Measurements from ENCODE around the gene TRPV4.
"Not testable (repeated sequence)": the region's sequence is repeated elsewhere in the genome, so short reads cannot be mapped to it uniquely, and the experiment has no call there.

Gene TRPV4

DNA sequence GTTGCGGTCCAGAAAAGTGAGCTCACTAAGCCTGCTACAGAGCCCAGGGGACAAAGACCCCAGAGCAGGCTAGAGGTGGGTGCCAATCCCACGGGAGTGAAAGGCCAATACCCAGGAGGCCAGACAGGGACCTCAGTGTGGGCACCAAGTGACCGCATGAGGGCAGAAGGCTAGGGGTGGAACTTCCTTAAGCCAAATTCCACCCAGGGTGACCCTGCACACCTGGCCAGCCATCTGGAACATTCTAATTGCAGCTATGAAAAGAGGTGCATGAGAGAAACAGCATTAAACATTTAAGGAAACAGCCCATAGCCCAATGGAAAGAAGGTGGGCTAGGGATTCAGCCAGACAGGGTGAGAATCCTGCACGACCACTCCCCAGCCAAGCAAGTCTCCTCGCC lies 27.8 kb upstream of the TRPV4 start:
- no peak for DNase-seq (ENCODE audit: low spot score)

DNA sequence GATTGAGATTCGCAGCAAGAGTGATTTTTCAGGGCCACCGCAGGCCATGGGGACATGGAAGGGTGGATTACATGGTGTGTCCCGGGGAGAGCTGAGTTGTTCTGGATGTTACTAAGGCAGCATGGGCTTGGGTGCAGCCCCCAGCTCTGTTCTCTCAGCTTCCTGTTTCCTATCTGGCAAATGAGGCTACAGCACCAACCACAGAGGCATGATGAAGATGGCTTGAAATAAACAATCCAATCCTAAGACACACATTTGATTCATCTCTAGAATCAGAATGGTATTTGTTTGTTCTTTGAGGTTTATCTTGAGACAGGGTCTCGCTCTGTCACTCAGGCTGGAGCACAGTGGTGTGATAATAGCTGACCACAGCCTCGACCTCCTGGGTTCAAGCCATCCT lies 25.6 kb upstream of the TRPV4 start:
- DNase-seq (ENCODE audit: low spot score): no peak

DNA sequence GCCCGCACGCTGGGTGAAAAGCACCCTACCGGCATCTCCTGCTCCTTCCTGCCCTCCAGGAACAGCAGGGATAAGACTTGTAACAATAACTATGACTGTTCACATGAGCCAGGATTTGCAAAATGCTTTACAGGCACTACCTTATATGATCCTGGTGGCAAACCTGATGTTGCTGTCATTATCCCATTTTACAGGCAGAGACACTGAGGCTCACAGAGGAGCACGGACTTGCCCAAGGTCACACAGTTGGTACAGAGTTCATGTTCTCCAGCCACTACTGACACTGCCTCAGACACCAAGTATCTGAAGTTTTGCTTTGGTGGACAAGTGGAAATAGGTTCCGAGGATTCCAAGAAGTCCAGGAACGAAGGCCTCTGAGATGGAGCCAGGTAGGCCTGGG lies 24.5 kb upstream of the TRPV4 start:
- no peak for DNase-seq (ENCODE audit: low spot score)

DNA sequence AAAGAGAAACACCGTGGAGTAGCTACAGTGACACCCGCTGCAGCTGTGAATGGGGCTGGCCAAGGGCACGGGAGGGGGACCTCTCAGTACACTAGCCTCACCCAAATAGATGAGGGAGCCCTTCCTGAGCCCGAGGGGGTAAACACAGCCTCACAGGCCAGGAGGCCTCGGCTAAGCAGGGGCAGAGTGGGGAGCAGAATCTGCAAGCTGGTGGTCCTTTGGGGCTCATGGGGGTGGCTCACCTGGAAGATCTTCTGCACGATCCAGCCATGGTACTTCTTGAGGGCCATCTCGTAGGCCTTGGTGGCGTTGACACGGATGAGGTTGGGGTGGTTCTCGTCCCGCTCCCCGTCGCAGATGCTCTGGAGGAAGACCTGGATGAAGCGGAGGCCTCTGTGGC lies 22.2 kb upstream of the TRPV4 start:
- no peak for DNase-seq (ENCODE audit: low spot score)

DNA sequence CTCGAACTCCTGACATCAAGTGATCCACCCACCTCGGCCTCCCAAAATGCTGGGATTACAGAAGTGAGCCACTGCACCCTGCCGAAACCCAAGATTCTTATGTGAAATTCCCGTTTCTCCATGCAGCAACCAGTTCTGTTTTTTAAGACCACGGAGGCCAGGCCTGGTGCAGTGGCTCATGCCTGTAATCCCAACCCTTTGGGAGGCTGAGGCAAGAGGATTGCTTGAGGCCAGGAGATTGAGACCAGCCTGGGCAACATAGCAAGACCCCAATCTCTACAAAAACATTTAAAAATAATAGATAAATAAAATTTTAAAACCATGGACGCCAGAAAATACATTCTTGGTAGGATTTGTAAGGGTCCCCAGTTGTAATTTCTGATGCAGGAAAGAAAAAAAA lies 17.3 kb upstream of the TRPV4 start:
- not testable (repeated sequence) for DNase-seq (ENCODE audit: low spot score)

DNA sequence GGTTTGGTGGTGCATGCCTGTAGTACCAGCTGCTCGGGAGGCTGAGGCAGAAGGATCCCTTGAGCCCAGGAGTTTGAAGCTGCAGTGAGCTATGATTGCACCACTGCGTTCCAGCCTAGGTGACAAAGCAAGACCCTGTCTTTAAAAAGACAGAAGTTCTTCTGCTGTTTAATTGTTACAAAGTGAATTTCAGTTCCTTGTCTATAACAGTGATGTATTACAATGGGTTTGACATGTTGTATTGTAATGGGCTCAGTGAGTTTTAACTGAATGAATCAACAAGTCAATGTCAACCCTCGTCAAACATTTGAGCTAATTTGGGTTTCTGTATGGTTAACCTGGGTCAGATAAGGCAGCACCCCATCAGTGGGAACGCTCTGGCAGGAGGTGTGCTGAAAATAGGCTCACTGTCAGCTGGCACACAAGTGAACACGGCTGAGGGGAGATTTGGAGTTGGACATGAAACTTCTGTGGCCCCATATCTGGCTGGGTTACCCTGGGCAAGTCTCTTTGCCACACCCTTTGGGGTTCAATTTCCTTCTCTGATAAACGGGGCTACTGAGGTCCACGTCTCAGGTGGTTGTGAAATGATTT lies 14.0 kb upstream of the TRPV4 start:
- DNase-seq (ENCODE audit: low spot score): no peak

DNA sequence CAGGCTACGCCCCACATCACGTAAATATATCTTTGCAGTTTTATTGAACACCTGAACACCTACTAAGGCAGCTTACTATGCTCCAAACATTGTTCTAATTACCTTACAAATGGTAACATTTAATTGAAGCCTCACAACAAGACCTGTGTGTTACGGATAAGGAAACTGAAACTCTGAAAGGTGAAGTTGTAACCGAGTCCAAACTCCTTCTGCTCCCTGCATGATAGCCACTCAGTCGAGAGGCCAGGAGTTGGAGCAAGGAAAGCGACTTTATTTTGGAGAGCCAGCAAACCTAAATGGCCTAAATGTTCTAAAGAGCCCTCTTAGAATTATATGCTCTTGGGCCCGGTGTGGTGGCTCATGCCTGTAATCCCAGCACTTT lies 12.6 kb upstream of the TRPV4 start:
- peak; percentile 3 for DNase-seq (ENCODE audit: low spot score)

DNA sequence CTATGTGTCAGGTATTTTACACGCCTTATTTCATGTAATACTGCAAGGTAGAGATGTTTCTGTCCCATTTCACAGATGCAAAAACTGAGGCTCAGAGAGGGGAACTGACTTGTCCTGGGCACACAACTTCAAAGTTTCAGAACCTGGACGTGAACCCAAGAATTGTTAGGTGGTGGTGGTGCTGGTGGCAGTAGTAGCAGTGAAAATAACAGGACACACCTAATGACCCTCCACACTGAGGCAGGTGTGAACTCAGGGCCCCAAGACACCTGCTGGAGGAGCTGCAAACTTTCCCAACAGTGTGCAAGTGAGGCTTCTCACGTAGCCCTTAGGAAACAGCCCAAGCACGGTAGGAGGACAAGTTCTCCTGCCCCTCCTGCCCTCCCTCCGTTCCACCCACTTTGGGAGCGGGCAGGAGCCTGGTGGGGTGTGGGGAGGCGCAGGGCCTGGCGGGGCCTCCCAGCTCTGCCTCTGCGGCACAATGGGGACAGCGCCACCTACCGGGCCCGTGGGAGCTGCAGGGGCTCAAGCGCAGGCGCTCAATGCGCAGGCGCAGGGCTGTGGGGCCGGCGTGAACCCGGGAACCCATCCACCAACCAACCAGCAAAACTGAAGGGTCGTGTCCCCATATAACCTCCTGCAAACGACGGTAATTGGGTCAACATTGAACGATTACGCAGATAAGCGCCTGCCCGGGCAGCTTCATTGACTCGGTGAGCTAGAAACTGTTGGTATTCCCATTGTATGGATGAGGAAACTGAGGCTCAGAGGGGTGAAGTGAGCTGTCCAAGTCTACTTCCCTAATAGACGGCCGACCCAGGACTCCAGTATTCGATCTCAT lies 12.0 kb upstream of the TRPV4 start:
- DNase-seq (ENCODE audit: low spot score): peak; percentile 83

DNA sequence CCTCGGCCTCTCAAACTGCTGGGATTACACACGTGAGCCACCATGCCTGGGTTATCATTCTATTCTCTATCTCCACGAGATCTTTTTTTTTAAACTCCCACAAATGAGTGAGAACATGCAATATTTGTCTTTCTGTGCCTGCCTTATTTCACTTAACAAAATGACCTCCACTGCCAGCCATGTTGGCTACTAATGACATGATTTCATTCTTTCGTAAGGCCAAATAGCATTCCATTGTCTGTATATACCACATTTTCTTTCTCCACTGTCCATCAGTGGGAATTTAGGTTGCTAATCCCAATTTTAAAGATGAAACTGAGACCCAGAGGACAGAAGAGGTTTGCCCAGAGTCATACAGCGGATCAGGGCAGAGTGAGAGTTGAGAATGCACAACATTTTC lies 10.9 kb upstream of the TRPV4 start:
- DNase-seq (ENCODE audit: low spot score): no peak

DNA sequence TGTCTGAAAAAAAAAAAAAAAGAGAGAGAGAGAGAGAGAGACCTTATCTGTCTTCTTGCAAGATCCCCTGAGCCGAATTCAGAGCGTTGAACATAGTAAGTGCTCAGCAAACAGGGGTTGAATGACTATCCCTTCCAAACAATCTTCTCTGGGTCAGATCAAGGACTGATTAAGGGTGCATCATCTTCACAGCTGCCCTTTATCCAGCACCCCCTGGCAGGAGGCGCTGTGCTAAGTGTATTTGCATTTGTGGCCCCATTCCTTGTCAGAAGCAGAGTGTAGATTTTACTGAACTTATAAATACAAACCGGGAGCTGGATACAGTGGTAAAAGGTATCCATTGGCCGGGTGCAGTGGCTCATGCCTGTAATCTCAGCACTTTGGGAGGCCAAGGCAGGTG lies 8.8 kb upstream of the TRPV4 start:
- DNase-seq (ENCODE audit: low spot score): no peak

DNA sequence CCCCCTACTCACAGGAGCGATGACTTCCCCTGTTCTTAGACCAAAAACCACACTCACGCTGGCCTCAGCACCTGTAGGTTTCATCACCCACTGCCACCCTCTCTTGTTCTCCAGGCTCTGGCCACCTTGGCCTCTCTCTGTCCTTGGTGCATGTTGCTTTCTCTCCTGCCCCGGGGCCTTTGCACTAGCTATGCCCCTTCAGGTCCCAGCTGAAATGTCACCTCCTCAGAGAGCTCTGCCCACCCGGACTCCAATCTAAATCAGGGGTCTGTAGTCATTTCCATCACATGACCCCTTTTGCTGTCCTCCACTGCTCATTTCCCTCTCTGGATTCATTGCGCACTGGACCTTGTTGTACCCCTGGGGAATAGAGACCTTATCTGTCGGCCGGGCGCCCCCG lies 8.2 kb upstream of the TRPV4 start:
- DNase-seq (ENCODE audit: low spot score): no peak

DNA sequence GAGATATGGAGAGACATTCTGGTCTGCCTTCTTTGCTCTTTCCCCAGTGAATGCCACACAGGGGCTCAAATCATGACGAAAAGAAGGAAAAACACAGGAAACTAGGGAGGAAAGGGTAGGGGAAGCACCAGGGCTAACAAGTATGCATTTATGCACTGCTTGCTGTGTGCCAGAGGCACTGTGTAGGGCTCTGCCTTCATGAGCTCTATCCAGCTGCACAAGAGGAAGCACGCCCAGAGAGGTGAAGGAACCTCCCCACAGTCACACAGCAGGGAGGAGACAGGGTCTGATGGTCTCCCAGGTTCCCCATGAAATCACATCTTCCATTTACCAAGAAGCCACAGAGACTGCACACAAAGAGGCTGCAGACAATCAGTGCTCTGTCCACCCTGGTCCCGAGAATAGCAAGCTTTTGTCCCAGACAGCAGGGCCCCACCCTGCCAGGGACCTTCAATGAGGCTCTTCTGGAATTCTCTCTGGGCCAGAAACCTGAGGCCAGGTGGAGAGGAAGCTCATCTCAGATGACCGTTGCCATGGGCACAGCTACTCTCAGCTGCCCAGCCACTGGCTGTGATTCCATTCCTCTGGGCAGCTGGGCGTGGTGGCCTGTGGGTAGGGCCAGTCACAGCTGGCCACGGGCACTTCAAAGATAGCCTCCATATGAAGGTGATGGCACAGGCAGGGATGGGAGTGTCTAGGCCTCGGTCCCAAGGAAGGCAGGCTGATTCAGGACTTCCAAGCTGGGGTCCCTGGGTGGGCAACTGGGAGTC lies 7.3 kb upstream of the TRPV4 start:
- no peak for DNase-seq (ENCODE audit: low spot score)

DNA sequence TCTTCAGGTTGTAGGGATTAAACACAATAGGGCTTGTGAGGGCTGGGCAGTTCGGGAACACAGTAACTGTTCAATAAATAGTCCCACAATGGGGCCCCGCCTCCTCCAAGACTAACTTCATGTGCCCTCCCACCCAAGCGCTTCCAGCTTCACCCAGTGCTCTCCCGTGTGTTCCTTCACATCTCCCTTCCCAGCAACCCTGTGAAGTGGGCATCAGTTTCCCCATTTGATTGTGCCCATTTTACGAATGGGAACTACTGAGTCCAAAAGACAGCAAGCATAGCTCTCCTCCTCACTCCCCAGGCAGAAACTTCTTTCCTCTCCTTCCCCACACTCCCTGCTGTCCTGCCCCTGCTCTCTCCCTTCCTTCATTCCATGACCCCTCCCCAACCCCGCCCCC lies 6.2 kb upstream of the TRPV4 start:
- no peak for DNase-seq (ENCODE audit: low spot score)

DNA sequence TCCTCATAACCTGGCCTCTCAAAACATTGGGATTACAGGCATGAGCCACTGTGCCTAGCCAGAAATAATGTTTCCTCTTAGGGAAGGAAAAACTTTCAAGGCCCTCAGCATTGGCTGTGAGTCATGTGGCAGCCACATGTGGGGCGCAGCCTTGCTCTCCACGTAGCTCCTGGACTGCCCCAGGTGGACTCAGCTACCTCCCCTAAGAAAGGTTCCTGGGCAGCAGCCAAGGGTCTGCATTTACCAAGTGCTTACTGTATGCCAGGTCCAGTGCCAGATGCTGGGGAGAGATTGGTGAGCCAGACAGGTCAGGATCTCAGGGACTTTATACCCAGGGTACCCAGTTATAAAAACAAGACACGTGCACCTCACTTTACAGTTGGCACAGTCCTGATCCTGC lies 3.7 kb upstream of the TRPV4 start:
- DNase-seq (ENCODE audit: low spot score): no peak

DNA sequence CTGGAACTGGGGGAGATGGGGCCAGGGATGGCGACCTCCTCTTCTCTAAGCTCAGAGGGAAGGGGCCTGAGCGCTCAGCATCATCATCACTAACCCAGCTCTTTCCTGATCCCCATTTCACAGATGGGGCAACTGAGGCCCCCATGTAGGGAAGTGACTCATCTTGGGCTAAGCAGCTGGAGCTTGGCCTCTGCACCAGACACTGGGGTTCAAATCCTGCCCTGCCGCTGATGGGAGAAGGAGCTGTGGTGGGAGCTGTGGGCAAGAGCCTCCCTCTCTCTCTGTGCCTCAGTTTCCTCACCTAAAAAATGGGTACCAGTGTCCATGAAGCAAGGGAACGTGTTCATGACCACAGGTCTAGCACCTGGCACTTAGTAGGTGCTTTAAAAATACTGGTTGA lies 2.6 kb upstream of the TRPV4 start:
- no peak for DNase-seq (ENCODE audit: low spot score)

DNA sequence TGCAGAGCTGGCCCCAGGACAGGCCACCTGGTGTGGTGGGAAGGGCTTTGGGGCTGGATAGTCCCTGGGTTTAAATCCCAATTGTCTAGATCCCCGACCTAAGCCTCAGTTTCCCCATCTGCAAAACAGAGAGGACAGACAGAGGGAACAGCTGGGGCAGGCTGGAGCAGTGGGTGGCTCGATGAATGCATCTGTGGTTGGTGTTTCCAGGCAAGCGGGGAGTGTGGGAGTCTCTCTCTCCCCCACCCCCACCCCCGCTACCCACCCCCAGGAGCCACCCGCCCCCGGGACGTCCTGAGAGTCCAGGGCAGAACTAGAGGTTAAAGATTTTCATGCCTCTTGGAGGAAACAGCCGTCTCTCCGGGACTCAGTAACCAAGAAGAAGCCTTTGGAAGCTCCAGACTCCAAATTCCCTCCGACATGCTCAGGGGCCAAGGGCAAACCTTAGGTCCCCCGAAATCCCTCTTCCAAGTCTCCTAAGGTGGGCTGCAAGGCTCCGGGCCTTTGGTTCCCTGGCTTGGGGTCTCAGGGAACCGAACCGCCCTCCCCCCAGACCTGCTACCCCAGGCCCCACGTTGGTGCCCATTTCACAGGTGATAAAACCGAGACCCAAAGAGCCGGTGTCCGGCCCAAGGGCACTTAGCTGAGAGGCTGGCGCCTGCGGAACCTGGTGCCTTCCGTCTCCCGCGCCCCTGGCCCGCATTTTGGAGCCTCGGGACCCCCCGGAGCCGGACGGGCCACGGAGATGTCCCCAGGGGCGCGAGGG lies 474 bp downstream of the TRPV4 start:
- no peak for DNase-seq (ENCODE audit: low spot score)

DNA sequence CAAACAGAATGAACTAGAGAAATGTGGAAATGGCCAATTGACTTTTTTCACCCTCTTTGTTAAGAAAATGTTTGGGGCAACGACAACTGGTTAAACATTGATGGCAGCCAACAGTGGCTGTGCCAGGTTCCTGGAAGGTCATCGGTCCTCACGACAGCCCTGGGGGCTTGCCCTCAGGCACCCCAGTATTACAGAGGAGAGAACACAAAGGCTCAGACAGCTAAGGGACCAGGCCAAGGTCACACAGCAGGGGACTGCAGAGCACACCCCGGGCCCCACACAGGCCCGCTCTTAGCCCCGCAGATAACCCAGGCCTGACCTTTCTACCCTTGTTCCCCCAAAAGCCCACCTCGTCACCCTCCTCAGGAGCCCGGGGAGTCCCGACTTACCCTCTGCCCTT lies 1.3 kb downstream of the TRPV4 start:
- DNase-seq (ENCODE audit: low spot score): no peak

DNA sequence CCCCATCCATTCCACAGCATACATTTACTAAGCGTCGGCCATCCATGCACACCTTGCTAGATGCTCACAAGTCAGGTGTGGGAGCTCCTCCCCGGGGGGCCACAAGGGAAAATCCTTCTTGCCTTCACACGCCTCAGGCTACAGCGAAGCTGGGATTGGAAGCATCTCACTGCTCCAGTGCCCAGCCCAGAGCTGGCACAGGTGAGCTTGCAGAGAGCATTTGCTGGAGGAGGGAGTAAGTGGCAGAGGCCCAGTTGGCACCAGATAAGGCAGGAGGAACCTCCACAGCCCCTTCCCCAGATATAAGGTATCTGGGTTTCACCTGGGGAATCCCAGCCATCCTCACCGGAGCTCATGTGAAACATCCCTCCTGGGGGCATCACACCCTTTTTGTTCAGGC lies 1.8 kb downstream of the TRPV4 start:
- no peak for DNase-seq (ENCODE audit: low spot score)

DNA sequence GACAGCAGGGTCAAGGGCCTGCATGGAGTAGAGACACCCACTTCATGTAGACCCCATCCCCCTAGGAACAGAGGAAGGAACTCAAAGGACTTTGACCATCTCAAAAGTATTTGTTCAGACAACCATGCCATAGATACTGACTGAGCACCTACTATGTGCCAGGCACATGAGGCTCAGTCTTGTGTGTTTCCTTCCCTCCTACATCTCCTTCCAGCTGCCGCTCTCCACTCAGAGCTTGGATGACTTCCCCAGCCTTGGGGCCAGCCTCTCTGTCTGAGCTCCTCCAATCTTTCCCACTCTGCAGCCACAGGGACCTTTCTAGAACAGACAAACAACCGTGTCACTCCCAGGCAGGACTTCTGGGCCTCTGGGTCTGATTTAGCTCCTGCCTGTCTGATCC lies 2.5 kb downstream of the TRPV4 start:
- no peak for DNase-seq (ENCODE audit: low spot score)

DNA sequence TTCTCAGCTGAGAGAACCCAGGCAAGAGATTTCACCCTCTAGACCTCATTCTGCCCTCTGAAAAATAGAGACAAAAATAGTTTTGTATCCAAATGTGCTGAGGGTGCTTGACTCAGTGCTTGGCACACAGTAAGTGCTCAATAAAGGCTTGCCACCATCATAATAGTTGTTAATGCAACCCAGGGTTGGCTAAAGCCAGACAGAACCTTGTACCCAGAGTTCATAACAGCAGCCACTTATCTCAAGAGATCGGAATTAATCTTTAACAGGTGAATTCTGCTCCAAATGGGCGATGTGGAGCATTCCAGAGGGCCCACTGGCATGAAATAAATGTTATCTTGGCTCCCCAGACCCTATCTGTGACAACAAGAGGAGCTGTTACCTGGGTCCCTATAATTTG lies 2.9 kb downstream of the TRPV4 start:
- no peak for DNase-seq (ENCODE audit: low spot score)

DNA sequence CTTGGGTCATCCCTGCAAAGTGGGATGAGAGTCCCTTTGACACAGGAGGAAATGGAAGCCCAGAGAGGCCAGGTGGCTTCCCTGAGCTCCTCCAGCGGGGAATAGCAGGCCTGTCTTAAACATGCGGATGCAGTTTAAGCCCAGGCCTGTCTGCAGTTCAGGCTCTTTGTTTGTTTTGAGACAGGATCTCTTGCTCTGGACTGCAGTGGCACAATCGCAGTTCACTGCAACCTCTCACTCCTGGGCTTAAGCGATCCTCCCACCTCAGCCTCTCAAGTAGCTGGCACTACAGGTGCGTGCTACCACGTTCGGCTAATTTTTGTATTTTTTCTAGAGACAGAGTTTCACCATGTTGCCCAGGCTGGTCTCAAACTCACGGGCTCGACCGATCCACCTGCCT lies 3.5 kb downstream of the TRPV4 start:
- no peak for DNase-seq (ENCODE audit: low spot score)

DNA sequence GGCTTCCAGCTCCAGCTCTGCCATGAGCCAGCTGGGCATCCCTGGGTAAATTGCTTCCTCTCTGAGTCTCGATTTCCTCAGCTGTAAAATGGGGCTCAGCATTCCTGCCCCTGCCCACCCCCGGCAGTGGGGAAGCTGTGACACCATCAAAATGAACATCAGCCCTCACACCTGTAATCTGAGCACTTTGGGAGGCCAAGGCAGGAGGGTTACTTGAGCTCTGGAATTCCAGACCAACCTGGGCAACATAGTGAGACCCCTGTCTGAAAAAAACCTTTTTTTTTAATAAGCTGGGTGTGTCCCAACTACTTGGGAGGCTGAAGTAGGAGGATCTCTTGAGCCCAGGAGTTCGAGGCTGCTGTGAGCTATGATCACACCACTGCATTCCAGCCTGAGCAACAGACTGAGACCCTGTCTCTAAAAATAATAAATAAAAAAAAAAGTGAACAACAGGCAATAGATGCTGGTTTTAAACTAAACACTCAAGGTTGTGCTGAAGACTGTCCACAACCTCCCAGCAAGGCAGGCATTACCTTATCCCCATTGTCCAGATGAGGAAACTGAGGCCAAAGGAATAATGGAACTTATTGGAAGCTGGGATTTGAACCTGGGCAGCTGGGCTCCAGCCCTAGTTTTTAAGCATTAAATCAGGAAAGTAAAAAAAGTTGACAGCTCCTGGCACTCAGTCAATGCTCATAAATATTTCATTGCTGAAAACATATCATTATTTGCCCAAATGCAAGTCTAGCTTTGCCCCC lies 4.3 kb downstream of the TRPV4 start:
- no peak for DNase-seq (ENCODE audit: low spot score)

All from hematopoietic multipotent progenitor cell treated with erythropoietin and hydrocortisone succinate and interleukin-3 and kit ligand, for 15 days (in vitro differentiated cells).